HepG2 (cell line): ENCODE data around the gene UBR4. TPM values are rescaled to one million over a fixed set of nuclear protein-coding genes. Genes with fewer than 3 reads are reported as not detected.

Source experiments
- ARNT ChIP-seq: fragments of 450-650 bp; IDR thresholded peaks from 2 replicates; pipeline ENCODE4 v1.6.1; 2017
- GATAD2A ChIP-seq: IDR thresholded peaks from 2 replicates; pipeline ENCODE4 v1.6.1; 2016
- GLI4 ChIP-seq: sonication (generic); formaldehyde crosslinking; IDR thresholded peaks from 2 replicates; pipeline ENCODE4 v1.5.1; 2020; ENCODE audit warnings: missing genetic modification reagents, mild to moderate bottlenecking, moderate library complexity, borderline replicate concordance
- MAFG ChIP-seq: sonication (generic); formaldehyde crosslinking; IDR thresholded peaks from 2 replicates; pipeline ENCODE4 v1.5.1; 2020; ENCODE audit warnings: mild to moderate bottlenecking, missing genetic modification reagents
- MBNL3 ChIP-seq: fragments of 250-450 bp; sonication (Bioruptor Pico); conservative IDR thresholded peaks from 2 replicates; pipeline ENCODE4 v1.8.0; 2022; ENCODE audit warnings: mild to moderate bottlenecking, inconsistent platforms
- NCOR1 ChIP-seq: fragments of 200-600 bp; sonication (generic); IDR thresholded peaks from 2 replicates; pipeline ENCODE4 v1.7.0; 2017; ENCODE audit warnings: antibody characterized with exemption, low read length, borderline replicate concordance
- NR3C1 ChIP-seq: sonication (generic); formaldehyde crosslinking; IDR thresholded peaks from 2 replicates; pipeline ENCODE4 v1.4.0; 2020; ENCODE audit warnings: missing genetic modification reagents
- ZBTB8A ChIP-seq: sonication (generic); formaldehyde crosslinking; IDR thresholded peaks from 2 replicates; pipeline ENCODE4 v1.4.0; 2020; ENCODE audit warnings: mild to moderate bottlenecking, low read depth, missing genetic modification reagents, borderline replicate concordance
- ZMAT3 ChIP-seq: sonication (generic); formaldehyde crosslinking; conservative IDR thresholded peaks from 2 replicates; pipeline ENCODE4 v1.7.0; 2021; ENCODE audit warnings: missing genetic modification reagents
- ZNF225 ChIP-seq: sonication (generic); formaldehyde crosslinking; IDR thresholded peaks from 2 replicates; pipeline ENCODE4 v1.4.0; 2020; ENCODE audit warnings: mild to moderate bottlenecking, missing genetic modification reagents
- ZNF781 ChIP-seq: sonication (generic); formaldehyde crosslinking; IDR thresholded peaks from 2 replicates; pipeline ENCODE4 v1.5.1; 2020; ENCODE audit warnings: borderline replicate concordance, mild to moderate bottlenecking, missing genetic modification reagents; ENCODE audit errors: not compliant biosample characterization
- ZNF839 ChIP-seq: sonication (generic); formaldehyde crosslinking; IDR thresholded peaks from 2 replicates; pipeline ENCODE4 v1.4.0; 2020; ENCODE audit warnings: missing genetic modification reagents, mild to moderate bottlenecking, borderline replicate concordance
- polyA plus RNA-seq, 8 experiments: library from polyadenylated mRNA; depleted of rRNA in 3 of 8; stranded (reverse) in 7 of 8; unstranded in 1 of 8; fragments of >200 nt; fragmentation: Illumina TruSeq in 4 of 8; extraction: Trizol in 4 of 8; gene quantifications; 2 replicates each; pipeline versions ENCODE4 v1.2.1 to v1.2.3, GENCODE V29; 2011 to 2016; ENCODE audit warnings: low read depth in 4 of 8, missing spikeins in 1 of 8, mixed read lengths in 1 of 8; ENCODE audit not compliant: insufficient read depth in 1 of 8
- total RNA-seq, 5 experiments: library from RNA; depleted of rRNA; stranded (reverse); fragments of >200 nt; fragmentation: Illumina TruSeq; extraction: Trizol; gene quantifications; 2 replicates each; pipeline ENCODE4 v1.2.3, GENCODE V29; 2016; ENCODE audit warnings: low read depth in 1 of 5
- TF ChIP-seq, protein P1 (sequence below): IDR thresholded peaks from 2 replicates; pipeline ENCODE4 v1.6.1; 2018; ENCODE audit warnings: missing genetic modification reagents, mild to moderate bottlenecking, missing compliant biosample characterization
- TF ChIP-seq, protein P2 (sequence below): IDR thresholded peaks from 2 replicates; pipeline ENCODE4 v1.6.1; 2016
- TF ChIP-seq, protein P3 (sequence below): sonication (generic); formaldehyde crosslinking; IDR thresholded peaks from 2 replicates; pipeline ENCODE4 v1.5.1; 2020; ENCODE audit warnings: missing genetic modification reagents, mild to moderate bottlenecking, borderline replicate concordance
- TF ChIP-seq, protein P4 (sequence below): sonication (generic); formaldehyde crosslinking; conservative IDR thresholded peaks from 2 replicates; pipeline ENCODE4 v1.4.0; 2020; ENCODE audit warnings: missing genetic modification reagents
- TF ChIP-seq, protein P5 (sequence below): sonication (generic); formaldehyde crosslinking; IDR thresholded peaks from 2 replicates; pipeline ENCODE4 v1.4.0; 2020; ENCODE audit warnings: missing genetic modification reagents, borderline replicate concordance
- TF ChIP-seq, protein P6 (sequence below): sonication (generic); formaldehyde crosslinking; conservative IDR thresholded peaks from 2 replicates; pipeline ENCODE4 v1.8.1; 2023; ENCODE audit warnings: missing genetic modification reagents

UBR4 gene
- total and polyA plus RNA-seq, 2 of the 13 experiments (the other 11 are each of a cell fraction or from before 2014, with no cell fraction given), result 59.1 to 106 TPM

DNA sequence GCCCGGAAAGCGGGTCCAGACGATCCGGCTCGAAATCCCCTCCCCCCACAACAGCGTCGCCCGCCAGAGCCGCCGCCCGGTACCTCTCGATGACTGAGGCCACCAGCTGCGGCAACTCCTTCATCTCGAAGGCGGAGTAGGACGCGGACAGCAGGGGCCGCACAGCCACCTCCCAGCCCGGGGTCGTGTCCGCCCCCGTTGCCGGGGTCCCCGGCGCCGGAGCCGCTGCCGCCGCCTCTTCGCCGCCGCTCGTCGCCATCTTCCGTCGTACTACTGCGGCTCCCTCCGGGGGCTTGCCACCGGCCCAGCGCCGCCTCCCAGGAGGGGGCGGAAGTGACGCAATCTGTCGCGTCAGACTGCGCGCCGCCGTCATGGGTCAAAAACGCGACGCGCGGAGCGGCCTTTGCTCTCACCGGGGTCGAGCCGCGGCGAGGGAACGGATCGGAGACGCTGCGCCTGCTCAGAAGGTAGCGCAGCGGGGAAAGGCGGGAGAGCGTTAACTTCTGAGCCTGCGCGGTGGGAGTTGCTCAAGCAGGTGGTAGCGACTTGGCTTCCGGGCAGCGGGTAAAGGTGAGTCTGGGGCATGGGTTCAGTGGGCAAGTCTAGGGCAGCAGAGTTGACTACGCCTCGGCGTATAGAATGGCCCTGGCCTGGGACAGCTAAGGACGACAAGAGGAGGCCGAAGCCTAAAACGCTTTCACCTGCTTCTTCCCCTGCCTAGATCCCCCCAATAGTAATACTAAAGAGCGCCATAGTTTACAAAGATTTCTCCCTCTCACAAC, at the start of gene UBR4 (continued):
- TF ChIP-seq, protein P1, sequence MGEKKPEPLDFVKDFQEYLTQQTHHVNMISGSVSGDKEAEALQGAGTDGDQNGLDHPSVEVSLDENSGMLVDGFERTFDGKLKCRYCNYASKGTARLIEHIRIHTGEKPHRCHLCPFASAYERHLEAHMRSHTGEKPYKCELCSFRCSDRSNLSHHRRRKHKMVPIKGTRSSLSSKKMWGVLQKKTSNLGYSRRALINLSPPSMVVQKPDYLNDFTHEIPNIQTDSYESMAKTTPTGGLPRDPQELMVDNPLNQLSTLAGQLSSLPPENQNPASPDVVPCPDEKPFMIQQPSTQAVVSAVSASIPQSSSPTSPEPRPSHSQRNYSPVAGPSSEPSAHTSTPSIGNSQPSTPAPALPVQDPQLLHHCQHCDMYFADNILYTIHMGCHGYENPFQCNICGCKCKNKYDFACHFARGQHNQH, result peak; percentile 92
- TF ChIP-seq ZNF781 (peak; percentile 89), ZBTB8A (CRISPR knock-in tag) (no peak), GLI4 (peak; percentile 52; the same call in 1 of the 2 replicates), ARNT (no peak), ZNF225 (CRISPR knock-in tag) (no peak), NCOR1 (peak; percentile 61; the same call in 1 of the 2 replicates), GATAD2A (CRISPR knock-in tag) (peak; percentile 79), MBNL3 (CRISPR knock-in tag) (no peak), NR3C1 (CRISPR knock-in tag) (no peak), ZMAT3 (peak; percentile 53; the same call in 1 of the 2 replicates), MAFG (no peak), ZNF839 (CRISPR knock-in tag) (no peak)
- TF ChIP-seq, protein P2, sequence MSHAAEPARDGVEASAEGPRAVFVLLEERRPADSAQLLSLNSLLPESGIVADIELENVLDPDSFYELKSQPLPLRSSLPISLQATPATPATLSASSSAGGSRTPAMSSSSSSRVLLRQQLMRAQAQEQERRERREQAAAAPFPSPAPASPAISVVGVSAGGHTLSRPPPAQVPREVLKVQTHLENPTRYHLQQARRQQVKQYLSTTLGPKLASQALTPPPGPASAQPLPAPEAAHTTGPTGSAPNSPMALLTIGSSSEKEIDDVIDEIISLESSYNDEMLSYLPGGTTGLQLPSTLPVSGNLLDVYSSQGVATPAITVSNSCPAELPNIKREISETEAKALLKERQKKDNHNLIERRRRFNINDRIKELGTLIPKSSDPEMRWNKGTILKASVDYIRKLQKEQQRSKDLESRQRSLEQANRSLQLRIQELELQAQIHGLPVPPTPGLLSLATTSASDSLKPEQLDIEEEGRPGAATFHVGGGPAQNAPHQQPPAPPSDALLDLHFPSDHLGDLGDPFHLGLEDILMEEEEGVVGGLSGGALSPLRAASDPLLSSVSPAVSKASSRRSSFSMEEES (CRISPR knock-in tag), result peak; percentile 82
- TF ChIP-seq, protein P3, sequence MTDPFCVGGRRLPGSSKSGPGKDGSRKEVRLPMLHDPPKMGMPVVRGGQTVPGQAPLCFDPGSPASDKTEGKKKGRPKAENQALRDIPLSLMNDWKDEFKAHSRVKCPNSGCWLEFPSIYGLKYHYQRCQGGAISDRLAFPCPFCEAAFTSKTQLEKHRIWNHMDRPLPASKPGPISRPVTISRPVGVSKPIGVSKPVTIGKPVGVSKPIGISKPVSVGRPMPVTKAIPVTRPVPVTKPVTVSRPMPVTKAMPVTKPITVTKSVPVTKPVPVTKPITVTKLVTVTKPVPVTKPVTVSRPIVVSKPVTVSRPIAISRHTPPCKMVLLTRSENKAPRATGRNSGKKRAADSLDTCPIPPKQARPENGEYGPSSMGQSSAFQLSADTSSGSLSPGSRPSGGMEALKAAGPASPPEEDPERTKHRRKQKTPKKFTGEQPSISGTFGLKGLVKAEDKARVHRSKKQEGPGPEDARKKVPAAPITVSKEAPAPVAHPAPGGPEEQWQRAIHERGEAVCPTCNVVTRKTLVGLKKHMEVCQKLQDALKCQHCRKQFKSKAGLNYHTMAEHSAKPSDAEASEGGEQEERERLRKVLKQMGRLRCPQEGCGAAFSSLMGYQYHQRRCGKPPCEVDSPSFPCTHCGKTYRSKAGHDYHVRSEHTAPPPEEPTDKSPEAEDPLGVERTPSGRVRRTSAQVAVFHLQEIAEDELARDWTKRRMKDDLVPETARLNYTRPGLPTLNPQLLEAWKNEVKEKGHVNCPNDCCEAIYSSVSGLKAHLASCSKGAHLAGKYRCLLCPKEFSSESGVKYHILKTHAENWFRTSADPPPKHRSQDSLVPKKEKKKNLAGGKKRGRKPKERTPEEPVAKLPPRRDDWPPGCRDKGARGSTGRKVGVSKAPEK (CRISPR knock-in tag), result no peak
- TF ChIP-seq, protein P4, sequence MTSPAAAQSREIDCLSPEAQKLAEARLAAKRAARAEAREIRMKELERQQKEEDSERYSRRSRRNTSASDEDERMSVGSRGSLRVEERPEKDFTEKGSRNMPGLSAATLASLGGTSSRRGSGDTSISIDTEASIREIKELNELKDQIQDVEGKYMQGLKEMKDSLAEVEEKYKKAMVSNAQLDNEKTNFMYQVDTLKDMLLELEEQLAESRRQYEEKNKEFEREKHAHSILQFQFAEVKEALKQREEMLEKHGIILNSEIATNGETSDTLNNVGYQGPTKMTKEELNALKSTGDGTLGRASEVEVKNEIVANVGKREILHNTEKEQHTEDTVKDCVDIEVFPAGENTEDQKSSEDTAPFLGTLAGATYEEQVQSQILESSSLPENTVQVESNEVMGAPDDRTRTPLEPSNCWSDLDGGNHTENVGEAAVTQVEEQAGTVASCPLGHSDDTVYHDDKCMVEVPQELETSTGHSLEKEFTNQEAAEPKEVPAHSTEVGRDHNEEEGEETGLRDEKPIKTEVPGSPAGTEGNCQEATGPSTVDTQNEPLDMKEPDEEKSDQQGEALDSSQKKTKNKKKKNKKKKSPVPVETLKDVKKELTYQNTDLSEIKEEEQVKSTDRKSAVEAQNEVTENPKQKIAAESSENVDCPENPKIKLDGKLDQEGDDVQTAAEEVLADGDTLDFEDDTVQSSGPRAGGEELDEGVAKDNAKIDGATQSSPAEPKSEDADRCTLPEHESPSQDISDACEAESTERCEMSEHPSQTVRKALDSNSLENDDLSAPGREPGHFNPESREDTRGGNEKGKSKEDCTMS, result no peak
- TF ChIP-seq, protein P5, sequence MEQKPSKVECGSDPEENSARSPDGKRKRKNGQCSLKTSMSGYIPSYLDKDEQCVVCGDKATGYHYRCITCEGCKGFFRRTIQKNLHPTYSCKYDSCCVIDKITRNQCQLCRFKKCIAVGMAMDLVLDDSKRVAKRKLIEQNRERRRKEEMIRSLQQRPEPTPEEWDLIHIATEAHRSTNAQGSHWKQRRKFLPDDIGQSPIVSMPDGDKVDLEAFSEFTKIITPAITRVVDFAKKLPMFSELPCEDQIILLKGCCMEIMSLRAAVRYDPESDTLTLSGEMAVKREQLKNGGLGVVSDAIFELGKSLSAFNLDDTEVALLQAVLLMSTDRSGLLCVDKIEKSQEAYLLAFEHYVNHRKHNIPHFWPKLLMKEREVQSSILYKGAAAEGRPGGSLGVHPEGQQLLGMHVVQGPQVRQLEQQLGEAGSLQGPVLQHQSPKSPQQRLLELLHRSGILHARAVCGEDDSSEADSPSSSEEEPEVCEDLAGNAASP (CRISPR knock-in tag), result peak; percentile 73; the same call in 1 of the 2 replicates
- TF ChIP-seq, protein P6, sequence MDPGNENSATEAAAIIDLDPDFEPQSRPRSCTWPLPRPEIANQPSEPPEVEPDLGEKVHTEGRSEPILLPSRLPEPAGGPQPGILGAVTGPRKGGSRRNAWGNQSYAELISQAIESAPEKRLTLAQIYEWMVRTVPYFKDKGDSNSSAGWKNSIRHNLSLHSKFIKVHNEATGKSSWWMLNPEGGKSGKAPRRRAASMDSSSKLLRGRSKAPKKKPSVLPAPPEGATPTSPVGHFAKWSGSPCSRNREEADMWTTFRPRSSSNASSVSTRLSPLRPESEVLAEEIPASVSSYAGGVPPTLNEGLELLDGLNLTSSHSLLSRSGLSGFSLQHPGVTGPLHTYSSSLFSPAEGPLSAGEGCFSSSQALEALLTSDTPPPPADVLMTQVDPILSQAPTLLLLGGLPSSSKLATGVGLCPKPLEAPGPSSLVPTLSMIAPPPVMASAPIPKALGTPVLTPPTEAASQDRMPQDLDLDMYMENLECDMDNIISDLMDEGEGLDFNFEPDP, result no peak
